ENCODE data around the gene ACOT7. TPM values are rescaled to one million over a fixed set of nuclear protein-coding genes. Genes with fewer than 3 reads are reported as not detected.

Gene ACOT7
- total and polyA plus RNA-seq, 2 of the 13 experiments (the other 11 are each of a cell fraction or from before 2014, with no cell fraction given): 33.0 to 55.8 TPM

DNA sequence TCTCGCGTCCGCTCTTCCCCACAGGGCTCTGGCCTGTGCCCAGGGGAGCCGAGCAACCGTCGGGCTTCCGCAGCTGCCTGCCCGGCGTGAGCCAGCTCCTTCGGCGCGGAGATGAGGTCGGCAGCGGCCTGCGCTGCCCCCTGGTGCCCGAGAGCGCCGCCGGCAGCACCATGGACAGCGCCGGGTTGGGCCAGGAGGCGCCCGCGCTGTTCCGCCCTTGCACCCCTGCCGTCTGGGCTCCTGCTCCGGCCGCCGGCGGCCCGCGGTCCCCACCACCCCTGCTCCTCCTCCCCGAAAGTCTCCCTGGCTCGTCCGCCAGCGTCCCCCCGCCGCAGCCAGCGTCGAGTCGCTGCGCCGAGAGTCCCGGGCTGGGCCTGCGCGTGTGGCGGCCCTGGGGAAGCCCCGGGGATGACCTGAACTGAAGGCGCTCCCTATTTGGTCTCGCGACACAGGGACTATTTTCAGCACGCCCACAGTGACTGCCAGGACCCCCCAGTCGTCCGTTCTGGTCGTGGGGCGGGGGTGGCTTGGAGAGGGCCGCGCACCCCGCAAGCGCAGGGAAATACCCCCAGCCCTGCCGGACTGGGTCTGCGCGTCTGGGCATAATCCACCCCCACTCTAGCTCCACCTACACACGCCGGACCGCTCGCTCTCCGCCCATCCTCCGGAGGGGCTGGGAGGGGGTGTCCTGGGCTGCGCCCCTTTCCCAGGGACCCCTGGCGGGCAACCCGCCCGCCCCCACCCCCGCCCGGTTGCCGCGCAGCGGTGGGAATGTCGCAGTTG lies 148.3 kb downstream of the ACOT7 start (continued):
- TF ChIP-seq, protein P1, sequence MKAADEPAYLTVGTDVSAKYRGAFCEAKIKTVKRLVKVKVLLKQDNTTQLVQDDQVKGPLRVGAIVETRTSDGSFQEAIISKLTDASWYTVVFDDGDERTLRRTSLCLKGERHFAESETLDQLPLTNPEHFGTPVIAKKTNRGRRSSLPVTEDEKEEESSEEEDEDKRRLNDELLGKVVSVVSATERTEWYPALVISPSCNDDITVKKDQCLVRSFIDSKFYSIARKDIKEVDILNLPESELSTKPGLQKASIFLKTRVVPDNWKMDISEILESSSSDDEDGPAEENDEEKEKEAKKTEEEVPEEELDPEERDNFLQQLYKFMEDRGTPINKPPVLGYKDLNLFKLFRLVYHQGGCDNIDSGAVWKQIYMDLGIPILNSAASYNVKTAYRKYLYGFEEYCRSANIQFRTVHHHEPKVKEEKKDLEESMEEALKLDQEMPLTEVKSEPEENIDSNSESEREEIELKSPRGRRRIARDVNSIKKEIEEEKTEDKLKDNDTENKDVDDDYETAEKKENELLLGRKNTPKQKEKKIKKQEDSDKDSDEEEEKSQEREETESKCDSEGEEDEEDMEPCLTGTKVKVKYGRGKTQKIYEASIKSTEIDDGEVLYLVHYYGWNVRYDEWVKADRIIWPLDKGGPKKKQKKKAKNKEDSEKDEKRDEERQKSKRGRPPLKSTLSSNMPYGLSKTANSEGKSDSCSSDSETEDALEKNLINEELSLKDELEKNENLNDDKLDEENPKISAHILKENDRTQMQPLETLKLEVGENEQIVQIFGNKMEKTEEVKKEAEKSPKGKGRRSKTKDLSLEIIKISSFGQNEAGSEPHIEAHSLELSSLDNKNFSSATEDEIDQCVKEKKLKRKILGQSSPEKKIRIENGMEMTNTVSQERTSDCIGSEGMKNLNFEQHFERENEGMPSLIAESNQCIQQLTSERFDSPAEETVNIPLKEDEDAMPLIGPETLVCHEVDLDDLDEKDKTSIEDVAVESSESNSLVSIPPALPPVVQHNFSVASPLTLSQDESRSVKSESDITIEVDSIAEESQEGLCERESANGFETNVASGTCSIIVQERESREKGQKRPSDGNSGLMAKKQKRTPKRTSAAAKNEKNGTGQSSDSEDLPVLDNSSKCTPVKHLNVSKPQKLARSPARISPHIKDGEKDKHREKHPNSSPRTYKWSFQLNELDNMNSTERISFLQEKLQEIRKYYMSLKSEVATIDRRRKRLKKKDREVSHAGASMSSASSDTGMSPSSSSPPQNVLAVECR (CRISPR knock-in tag; IDR thresholded peaks at IDR 0.05; ENCODE audit: borderline replicate concordance): peak; percentile 95
- TF ChIP-seq, protein P2, sequence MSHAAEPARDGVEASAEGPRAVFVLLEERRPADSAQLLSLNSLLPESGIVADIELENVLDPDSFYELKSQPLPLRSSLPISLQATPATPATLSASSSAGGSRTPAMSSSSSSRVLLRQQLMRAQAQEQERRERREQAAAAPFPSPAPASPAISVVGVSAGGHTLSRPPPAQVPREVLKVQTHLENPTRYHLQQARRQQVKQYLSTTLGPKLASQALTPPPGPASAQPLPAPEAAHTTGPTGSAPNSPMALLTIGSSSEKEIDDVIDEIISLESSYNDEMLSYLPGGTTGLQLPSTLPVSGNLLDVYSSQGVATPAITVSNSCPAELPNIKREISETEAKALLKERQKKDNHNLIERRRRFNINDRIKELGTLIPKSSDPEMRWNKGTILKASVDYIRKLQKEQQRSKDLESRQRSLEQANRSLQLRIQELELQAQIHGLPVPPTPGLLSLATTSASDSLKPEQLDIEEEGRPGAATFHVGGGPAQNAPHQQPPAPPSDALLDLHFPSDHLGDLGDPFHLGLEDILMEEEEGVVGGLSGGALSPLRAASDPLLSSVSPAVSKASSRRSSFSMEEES (CRISPR knock-in tag; IDR thresholded peaks at IDR 0.05): peak; percentile 93
- no peak for TF ChIP-seq ATM (IDR thresholded peaks at IDR 0.05; ENCODE audit: borderline replicate concordance)
- 0 out of 2 replicates have a peak, but pooled peaks have one; percentile 47 for TF ChIP-seq CC2D1A (CRISPR knock-in tag; IDR thresholded peaks at IDR 0.05)
- peak; percentile 84 for TF ChIP-seq ZNF281 (CRISPR knock-in tag; IDR thresholded peaks at IDR 0.05; ENCODE audit: borderline replicate concordance)
- peak; percentile 98 for TF ChIP-seq KLF15 (CRISPR knock-in tag; IDR thresholded peaks at IDR 0.05; ENCODE audit: borderline replicate concordance)
- TF ChIP-seq YY1 (IDR thresholded peaks at IDR 0.05; ENCODE audit: insufficient read depth, insufficient replicate concordance, low read depth, low read length): peak; percentile 47
- TF ChIP-seq, protein P3, sequence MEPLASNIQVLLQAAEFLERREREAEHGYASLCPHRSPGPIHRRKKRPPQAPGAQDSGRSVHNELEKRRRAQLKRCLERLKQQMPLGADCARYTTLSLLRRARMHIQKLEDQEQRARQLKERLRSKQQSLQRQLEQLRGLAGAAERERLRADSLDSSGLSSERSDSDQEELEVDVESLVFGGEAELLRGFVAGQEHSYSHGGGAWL (CRISPR knock-in tag; IDR thresholded peaks at IDR 0.05): peak; percentile 100
- TF ChIP-seq ZNF766 (CRISPR knock-in tag; IDR thresholded peaks at IDR 0.05; ENCODE audit: borderline replicate concordance): peak; percentile 99
- peak; percentile 59; the same call in 1 of the 2 replicates for TF ChIP-seq ZNF609 (CRISPR knock-in tag; IDR thresholded peaks at IDR 0.05; ENCODE audit: borderline replicate concordance)
- TF ChIP-seq ZNF224 (CRISPR knock-in tag; IDR thresholded peaks at IDR 0.05): 0 out of 2 replicates have a peak, but pooled peaks have one; percentile 72

Data from HepG2 (cell line).